ENCODE data around the gene DNAJC5.

GRCh38 chr20:63966172-63966943 lies 71.4 kb downstream of the DNAJC5 start:
- TF ChIP-seq CTCF (IDR thresholded peaks at IDR 0.05 in 4 of 5, conservative IDR thresholded peaks at IDR 0.05 in 1 of 5), result no peak
- no peak for TF ChIP-seq POLR2A (IDR thresholded peaks at IDR 0.05)
